HepG2 (cell line): ENCODE results near the gene MIEF2. TPM values are rescaled to one million over a fixed set of nuclear protein-coding genes. Genes with fewer than 3 reads are reported as not detected.

ENCODE experiments used
- CBX5 ChIP-seq: sonication (generic); formaldehyde crosslinking; IDR thresholded peaks from 2 replicates; pipeline ENCODE4 v1.4.0; 2020; ENCODE audit warnings: missing genetic modification reagents, borderline replicate concordance
- CENPBD1 ChIP-seq: sonication (generic); formaldehyde crosslinking; IDR thresholded peaks from 2 replicates; pipeline ENCODE4 v1.8.0; 2022; ENCODE audit warnings: missing genetic modification reagents, low read depth, mild to moderate bottlenecking, borderline replicate concordance
- DNMT3B ChIP-seq: conservative IDR thresholded peaks from 2 replicates; pipeline ENCODE4 v1.6.1; 2016; ENCODE audit warnings: missing biosample characterization, control low read depth
- E2F2 ChIP-seq: sonication (generic); formaldehyde crosslinking; IDR thresholded peaks from 2 replicates; pipeline ENCODE4 v1.4.0; 2020; ENCODE audit warnings: missing genetic modification reagents, borderline replicate concordance
- ELF3 ChIP-seq: IDR thresholded peaks from 2 replicates; pipeline ENCODE4 v1.6.1; 2016; ENCODE audit warnings: missing genetic modification reagents, missing compliant biosample characterization
- FOSL2 ChIP-seq: sonication (generic); formaldehyde crosslinking; IDR thresholded peaks from 2 replicates; pipeline ENCODE4 v1.4.0; 2020; ENCODE audit warnings: missing genetic modification reagents
- JUNB ChIP-seq: sonication (generic); formaldehyde crosslinking; IDR thresholded peaks from 2 replicates; pipeline ENCODE4 v1.8.0; 2022; ENCODE audit warnings: missing genetic modification reagents, mild to moderate bottlenecking, borderline replicate concordance
- KDM4B ChIP-seq: sonication (generic); formaldehyde crosslinking; IDR thresholded peaks from 2 replicates; pipeline ENCODE4 v1.4.0; 2020; ENCODE audit warnings: missing genetic modification reagents
- KDM5B ChIP-seq: sonication (generic); formaldehyde crosslinking; IDR thresholded peaks from 2 replicates; pipeline ENCODE4 v1.4.0; 2020; ENCODE audit warnings: missing genetic modification reagents, mild to moderate bottlenecking, borderline replicate concordance
- MTA3 ChIP-seq: sonication (generic); formaldehyde crosslinking; IDR thresholded peaks from 2 replicates; pipeline ENCODE4 v1.4.0; 2020; ENCODE audit warnings: missing genetic modification reagents
- NCOA1 ChIP-seq: sonication (generic); formaldehyde crosslinking; IDR thresholded peaks from 2 replicates; pipeline ENCODE4 v1.9.0; 2021; ENCODE audit warnings: missing genetic modification reagents
- NR0B2 ChIP-seq: sonication (generic); formaldehyde crosslinking; IDR thresholded peaks from 2 replicates; pipeline ENCODE4 v1.4.0; 2020; ENCODE audit warnings: mild to moderate bottlenecking, missing genetic modification reagents
- POLR2G ChIP-seq: fragments of 200-400 bp; formaldehyde crosslinking; IDR thresholded peaks from 2 replicates; pipeline ENCODE4 v1.6.1; 2018; ENCODE audit warnings: mild to moderate bottlenecking, low read depth, low read length, moderate library complexity
- TCF7 ChIP-seq: sonication (generic); IDR thresholded peaks from 2 replicates; pipeline ENCODE4 v1.6.1; 2016; ENCODE audit warnings: antibody characterized with exemption, low read depth
- ZBTB38 ChIP-seq: sonication (generic); formaldehyde crosslinking; IDR thresholded peaks from 2 replicates; pipeline ENCODE4 v1.5.1; 2020; ENCODE audit warnings: mild to moderate bottlenecking, missing genetic modification reagents
- ZBTB43 ChIP-seq: sonication (generic); formaldehyde crosslinking; conservative IDR thresholded peaks from 2 replicates; pipeline ENCODE4 v1.4.0; 2020; ENCODE audit warnings: missing genetic modification reagents
- ZBTB7A ChIP-seq: sonication (generic); formaldehyde crosslinking; IDR thresholded peaks from 2 replicates; pipeline ENCODE4 v1.8.0; 2022; ENCODE audit warnings: mild to moderate bottlenecking, missing genetic modification reagents
- ZNF326 ChIP-seq: sonication (generic); formaldehyde crosslinking; IDR thresholded peaks from 2 replicates; pipeline ENCODE4 v1.4.0; 2020; ENCODE audit warnings: missing genetic modification reagents, borderline replicate concordance
- ZNF432 ChIP-seq: sonication (generic); formaldehyde crosslinking; IDR thresholded peaks from 2 replicates; pipeline ENCODE4 v1.5.0; 2020; ENCODE audit warnings: missing genetic modification reagents, mild to moderate bottlenecking, borderline replicate concordance
- ZNF451 ChIP-seq: sonication (generic); formaldehyde crosslinking; IDR thresholded peaks from 2 replicates; pipeline ENCODE4 v1.5.0; 2020; ENCODE audit warnings: mild to moderate bottlenecking, missing genetic modification reagents
- ZNF484 ChIP-seq: sonication (generic); formaldehyde crosslinking; IDR thresholded peaks from 2 replicates; pipeline ENCODE4 v1.5.1; 2020; ENCODE audit warnings: mild to moderate bottlenecking, low read depth, missing genetic modification reagents, borderline replicate concordance
- ZNF550 ChIP-seq: sonication (generic); formaldehyde crosslinking; IDR thresholded peaks from 2 replicates; pipeline ENCODE4 v1.4.0; 2020; ENCODE audit warnings: mild to moderate bottlenecking, missing genetic modification reagents, borderline replicate concordance
- ZNF749 ChIP-seq: sonication (generic); formaldehyde crosslinking; IDR thresholded peaks from 2 replicates; pipeline ENCODE4 v1.8.0; 2022; ENCODE audit warnings: mild to moderate bottlenecking, missing genetic modification reagents, moderate library complexity, borderline replicate concordance
- ZNF777 ChIP-seq: sonication (generic); formaldehyde crosslinking; IDR thresholded peaks from 2 replicates; pipeline ENCODE4 v1.4.0; 2020; ENCODE audit warnings: missing genetic modification reagents
- ZNF879 ChIP-seq: sonication (generic); formaldehyde crosslinking; IDR thresholded peaks from 2 replicates; pipeline ENCODE4 v1.8.1; 2023; ENCODE audit warnings: missing genetic modification reagents
- ZSCAN5A ChIP-seq: sonication (generic); formaldehyde crosslinking; IDR thresholded peaks from 2 replicates; pipeline ENCODE4 v1.8.0; 2022; ENCODE audit warnings: mild to moderate bottlenecking, missing genetic modification reagents, borderline replicate concordance
- polyA plus RNA-seq, 8 experiments: library from polyadenylated mRNA; depleted of rRNA in 3 of 8; stranded (reverse) in 7 of 8; unstranded in 1 of 8; fragments of >200 nt; fragmentation: Illumina TruSeq in 4 of 8; extraction: Trizol in 4 of 8; gene quantifications; 2 replicates each; pipeline versions ENCODE4 v1.2.1 to v1.2.3, GENCODE V29; 2011 to 2016; ENCODE audit warnings: low read depth in 4 of 8, missing spikeins in 1 of 8, mixed read lengths in 1 of 8; ENCODE audit not compliant: insufficient read depth in 1 of 8
- total RNA-seq, 5 experiments: library from RNA; depleted of rRNA; stranded (reverse); fragments of >200 nt; fragmentation: Illumina TruSeq; extraction: Trizol; gene quantifications; 2 replicates each; pipeline ENCODE4 v1.2.3, GENCODE V29; 2016; ENCODE audit warnings: low read depth in 1 of 5

MIEF2 gene
- total and polyA plus RNA-seq, 2 of the 13 experiments (the other 11 are each of a cell fraction or from before 2014, with no cell fraction given), result 6.0 to 8.0 TPM

- no peak; the same call in 1 of the 2 replicates for TF ChIP-seq FOSL2 (CRISPR knock-in tag)
- no peak for TF ChIP-seq ZNF550 (CRISPR knock-in tag)
- no peak for TF ChIP-seq MTA3
- TF ChIP-seq CBX5 (CRISPR knock-in tag), result 0 out of 2 replicates have a peak, but pooled peaks have one; percentile 5
- TF ChIP-seq ZBTB43, result 0 out of 2 replicates have a peak, but pooled peaks have one; percentile 20
- TF ChIP-seq CENPBD1, result no peak
- 0 out of 2 replicates have a peak, but pooled peaks have one; percentile 54 for TF ChIP-seq ZNF777
- no peak for TF ChIP-seq TCF7
- TF ChIP-seq E2F2, result 0 out of 2 replicates have a peak, but pooled peaks have one; percentile 23
- no peak for TF ChIP-seq ZNF432 (CRISPR knock-in tag)
- TF ChIP-seq POLR2G, result peak; percentile 58; the same call in 1 of the 2 replicates
- TF ChIP-seq ZNF749 (CRISPR knock-in tag), result no peak
- TF ChIP-seq NCOA1 (CRISPR knock-in tag), result peak; percentile 31; the same call in 1 of the 2 replicates
- peak; percentile 71; the same call in 1 of the 2 replicates for TF ChIP-seq KDM5B (CRISPR knock-in tag)
- TF ChIP-seq DNMT3B, result no peak
- TF ChIP-seq ZNF451 (CRISPR knock-in tag), result 0 out of 2 replicates have a peak, but pooled peaks have one; percentile 37
- no peak for TF ChIP-seq ZNF879 (CRISPR knock-in tag)
- TF ChIP-seq ZBTB38, result 0 out of 2 replicates have a peak, but pooled peaks have one; percentile 15
- TF ChIP-seq NR0B2, result 0 out of 2 replicates have a peak, but pooled peaks have one; percentile 38
- TF ChIP-seq ELF3 (CRISPR knock-in tag), result no peak; the same call in 1 of the 2 replicates
- TF ChIP-seq JUNB (CRISPR knock-in tag), result no peak
- TF ChIP-seq KDM4B (CRISPR knock-in tag), result no peak
- TF ChIP-seq ZNF326, result no peak
- TF ChIP-seq ZSCAN5A (CRISPR knock-in tag), result no peak
- no peak for TF ChIP-seq ZNF484 (CRISPR knock-in tag)
- no peak for TF ChIP-seq ZBTB7A (CRISPR knock-in tag)
These were observed 2.0 kb upstream of the MIEF2 start, which contains the start of gene FLII (continued) for GRCh38 chr17:18258356-18259038.
